ENCODE data around the gene COL18A1. TPM values are rescaled to one million over a fixed set of nuclear protein-coding genes. Genes with fewer than 3 reads are reported as not detected.

The COL18A1 gene
- total RNA-seq, 2 donors from 2014 or later: 117 to 133 TPM

- DNase-seq (ENCODE audit: low spot score): peak; percentile 94
- intact Hi-C loops (cut with DNase I): no loop called here
Measured at GRCh38 chr21:45478115-45478801, 73.3 kb downstream of the COL18A1 start.

GRCh38 chr21:45478816-45479669 lies 74.1 kb downstream of the COL18A1 start:
- DNase-seq (ENCODE audit: low spot score): no peak
- intact Hi-C loops (cut with DNase I): no loop called here

GRCh38 chr21:45479691-45480675 lies 75.0 kb downstream of the COL18A1 start:
- DNase-seq (ENCODE audit: low spot score): no peak
- intact Hi-C loops (cut with DNase I): no loop called here

GRCh38 chr21:45480701-45481500 lies 75.9 kb downstream of the COL18A1 start:
- intact Hi-C loops (cut with DNase I): no loop called here
- DNase-seq (ENCODE audit: low spot score): no peak

- intact Hi-C loops (cut with DNase I): no loop called here
- no peak for DNase-seq (ENCODE audit: low spot score)
Measured at GRCh38 chr21:45481566-45481965, 76.6 kb downstream of the COL18A1 start.

- intact Hi-C loops (cut with DNase I): no loop called here
- DNase-seq (ENCODE audit: low spot score): no peak
Measured at GRCh38 chr21:45481977-45482898, 77.3 kb downstream of the COL18A1 start.

- intact Hi-C loops (cut with DNase I): no loop called here
- DNase-seq (ENCODE audit: low spot score): no peak
Measured at GRCh38 chr21:45482899-45483821, 78.2 kb downstream of the COL18A1 start.

GRCh38 chr21:45484318-45484717 lies 79.4 kb downstream of the COL18A1 start:
- intact Hi-C loops (cut with DNase I): no loop called here
- DNase-seq (ENCODE audit: low spot score): no peak

- DNase-seq (ENCODE audit: low spot score): no peak
- intact Hi-C loops (cut with DNase I): no loop called here
Measured at GRCh38 chr21:45485686-45486442, 80.9 kb downstream of the COL18A1 start.

- intact Hi-C loops (cut with DNase I): no loop called here
- no peak for DNase-seq (ENCODE audit: low spot score)
Measured at GRCh38 chr21:45486443-45487160, 81.6 kb downstream of the COL18A1 start.

- no peak for DNase-seq (ENCODE audit: low spot score)
- intact Hi-C loops (cut with DNase I): no loop called here
Measured at GRCh38 chr21:45487161-45487806, 82.3 kb downstream of the COL18A1 start.

GRCh38 chr21:45487891-45488600 lies 83.1 kb downstream of the COL18A1 start:
- intact Hi-C loops (cut with DNase I): no loop called here
- no peak for DNase-seq (ENCODE audit: low spot score)

- DNase-seq (ENCODE audit: low spot score): no peak
- intact Hi-C loops (cut with DNase I): no loop called here
Measured at GRCh38 chr21:45488931-45489721, 84.2 kb downstream of the COL18A1 start.

GRCh38 chr21:45489722-45489982 lies 84.7 kb downstream of the COL18A1 start:
- no peak for DNase-seq (ENCODE audit: low spot score)
- intact Hi-C loops (cut with DNase I): no loop called here

Measured in posterior vena cava (tissue), 2 donors.